ENCODE results near the gene ELOVL3. TPM values are rescaled to one million over a fixed set of nuclear protein-coding genes. Genes with fewer than 3 reads are reported as not detected.

ELOVL3 gene
- total and polyA plus RNA-seq, 2 donors (not counting 3 experiments of a cell fraction or from before 2014, with no cell fraction given) = not detected

DNA sequence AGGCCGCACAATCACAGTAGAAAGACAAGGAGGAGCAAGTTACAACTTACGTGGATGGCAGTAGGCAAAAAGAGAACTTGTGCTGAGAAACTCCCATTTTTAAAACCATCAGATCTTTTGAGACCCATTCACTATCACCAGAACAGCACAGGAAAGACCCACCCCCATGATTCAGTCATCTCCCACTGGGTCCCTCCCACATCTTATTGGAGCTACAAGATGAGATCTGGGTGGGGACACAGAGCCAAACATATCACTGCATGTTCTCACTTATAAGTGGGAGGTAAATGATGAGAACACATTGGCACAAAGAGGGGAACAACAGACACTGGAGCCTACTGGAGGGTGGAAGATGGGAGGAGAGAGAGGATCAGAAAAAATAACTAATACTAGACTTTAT, 41.5 kb upstream of the ELOVL3 start:
- no peaks in the 10 kb centered on the region for H3K9me3 ChIP-seq (replicated peaks; ENCODE audit: control insufficient read depth, insufficient read depth, low read length)
- DNase-seq (ENCODE audit: low read depth, low spot score) (no peak), FAIRE-seq (no peak)
- H4K20me1 ChIP-seq (replicated peaks; ENCODE audit: control insufficient read depth, extremely low read depth, insufficient read depth, low read length) = no peaks in the 10 kb centered on the region
- intact Hi-C loops (cut with micrococcal nuclease) (no loop called here), dilution Hi-C loops (cut with MboI; ENCODE audit: extremely low pct_ligation_motif_present, low sequenced_read_pairs) (no loop called here)
- H3K36me3 ChIP-seq (ENCODE audit: control insufficient read depth in 2 of 2, extremely low read depth in 1 of 2, insufficient read depth in 2 of 2, low read length in 2 of 2) = no peaks in the 10 kb centered on the region
- H2AFZ ChIP-seq (ENCODE audit: low read depth, low read length) = no peak overlapping the region
- H3K9me1 ChIP-seq (replicated peaks; ENCODE audit: control insufficient read depth, extremely low read depth, insufficient read depth, low read length) = no peaks in the 10 kb centered on the region
- no peak overlapping the region for H3K9ac ChIP-seq (replicated peaks; ENCODE audit: extremely low read depth, insufficient read depth, low read length)
- no TSS peak for BruUV-seq (replicated peaks)
- H3K4me1 ChIP-seq (ENCODE audit: control insufficient read depth, extremely low read depth, insufficient read depth, low read length) = no peaks in the 10 kb centered on the region
- H3K27ac ChIP-seq (ENCODE audit: insufficient read depth, low read depth, low read length) = no peak overlapping the region
- TF ChIP-seq MYC (IDR thresholded peaks at IDR 0.05; ENCODE audit: low read depth, low read length) (no peak), POLR2A (IDR thresholded peaks at IDR 0.05; ENCODE audit: low read depth, low read length) (no peak), FOS (IDR thresholded peaks at IDR 0.05; ENCODE audit: borderline replicate concordance, insufficient read depth, low read length) (no peak), GATA2 (IDR thresholded peaks at IDR 0.05; ENCODE audit: insufficient read depth, insufficient read length, low read depth, low read length) (no peak), POLR2AphosphoS5 (IDR thresholded peaks at IDR 0.05; ENCODE audit: insufficient read depth, low read depth, low read length) (no peak), JUN (IDR thresholded peaks at IDR 0.05; ENCODE audit: borderline replicate concordance, insufficient read depth, insufficient read length, low read depth) (no peak), EZH2 (IDR thresholded peaks at IDR 0.05; ENCODE audit: borderline replicate concordance, low read depth, low read length, severe bottlenecking) (no peak)
- TF ChIP-seq, protein P1, sequence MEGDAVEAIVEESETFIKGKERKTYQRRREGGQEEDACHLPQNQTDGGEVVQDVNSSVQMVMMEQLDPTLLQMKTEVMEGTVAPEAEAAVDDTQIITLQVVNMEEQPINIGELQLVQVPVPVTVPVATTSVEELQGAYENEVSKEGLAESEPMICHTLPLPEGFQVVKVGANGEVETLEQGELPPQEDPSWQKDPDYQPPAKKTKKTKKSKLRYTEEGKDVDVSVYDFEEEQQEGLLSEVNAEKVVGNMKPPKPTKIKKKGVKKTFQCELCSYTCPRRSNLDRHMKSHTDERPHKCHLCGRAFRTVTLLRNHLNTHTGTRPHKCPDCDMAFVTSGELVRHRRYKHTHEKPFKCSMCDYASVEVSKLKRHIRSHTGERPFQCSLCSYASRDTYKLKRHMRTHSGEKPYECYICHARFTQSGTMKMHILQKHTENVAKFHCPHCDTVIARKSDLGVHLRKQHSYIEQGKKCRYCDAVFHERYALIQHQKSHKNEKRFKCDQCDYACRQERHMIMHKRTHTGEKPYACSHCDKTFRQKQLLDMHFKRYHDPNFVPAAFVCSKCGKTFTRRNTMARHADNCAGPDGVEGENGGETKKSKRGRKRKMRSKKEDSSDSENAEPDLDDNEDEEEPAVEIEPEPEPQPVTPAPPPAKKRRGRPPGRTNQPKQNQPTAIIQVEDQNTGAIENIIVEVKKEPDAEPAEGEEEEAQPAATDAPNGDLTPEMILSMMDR (IDR thresholded peaks at IDR 0.05; ENCODE audit: extremely low read depth in 1 of 2, insufficient read depth in 1 of 2, low read depth in 1 of 2, low read length in 2 of 2) = no peak
- TF ChIP-seq, protein P2, sequence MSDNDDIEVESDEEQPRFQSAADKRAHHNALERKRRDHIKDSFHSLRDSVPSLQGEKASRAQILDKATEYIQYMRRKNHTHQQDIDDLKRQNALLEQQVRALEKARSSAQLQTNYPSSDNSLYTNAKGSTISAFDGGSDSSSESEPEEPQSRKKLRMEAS (IDR thresholded peaks at IDR 0.05; ENCODE audit: insufficient read depth, insufficient read length) = no peak
- H3K4me3 ChIP-seq (replicated peaks in 1 of 3; ENCODE audit: insufficient read depth in 1 of 3, low read depth in 1 of 3, low read length in 3 of 3) = no peak overlapping the region
- H3K27me3 ChIP-seq (ENCODE audit: control insufficient read depth in 2 of 2, insufficient read depth in 2 of 2, low read length in 2 of 2) = peaks cover 3% of the 10 kb centered on the region in 2 experiments
- POLR2A ChIA-PET = no interaction called here
- no peaks in the 10 kb centered on the region for H3K79me2 ChIP-seq (ENCODE audit: control insufficient read depth, insufficient read depth, low read length)
- H3K4me2 ChIP-seq (ENCODE audit: insufficient read depth, low read length) = no peak overlapping the region
- CTCF ChIA-PET = interaction anchor here (1.1 kb wide), 1 partner anchor 15 kb away, joined by 5 read pairs; no protein-coding TSS in a partner anchor
